IMR-90 (cell line): ENCODE data around the gene METTL4. TPM values are rescaled to one million over a fixed set of nuclear protein-coding genes. Genes with fewer than 3 reads are reported as not detected.

Experiments used
- ATAC-seq: fragments of 200-7000 bp; cut with Tn5 transposase; 2 replicates; pipeline ENCODE4 v1.9.1; 2020; ENCODE audit warnings: low read depth, mild to moderate bottlenecking, moderate library complexity
- BruUV-seq: library from RNA; stranded (reverse); fragments of 400-500 nt; replicated peaks from 2 replicates; lab custom pipeline; 2021; lab: Mats Ljungman, UMichigan
- CTCF ChIA-PET: fragments of 300-600 bp; formaldehyde crosslinking; extraction: SDS; loops from one replicate; lab custom pipeline; 2021; ENCODE audit warnings: antibody characterized with exemption; lab: Yijun Ruan, JAX
- POLR2A ChIA-PET: fragments of 300-600 bp; sonication (Branson Sonifier 250); formaldehyde crosslinking; loops from one replicate; lab custom pipeline; 2022; ENCODE audit warnings: antibody characterized with exemption; ENCODE audit not compliant: unreplicated experiment; lab: Charles Lee
- DNase-seq: peaks from one replicate; pipeline ENCODE4 v3.0.0; 2013
- H2AFZ ChIP-seq: replicated peaks from 2 replicates; pipeline ENCODE3; 2013; ENCODE audit warnings: low read length, mild to moderate bottlenecking; ENCODE audit not compliant: poor library complexity
- H2AK5ac ChIP-seq: 2 replicates; pipeline ENCODE4 v1.6.1; 2013; ENCODE audit warnings: low read depth, low read length, inconsistent platforms
- H2AK9ac ChIP-seq: replicated peaks from 2 replicates; pipeline ENCODE3; 2013; ENCODE audit warnings: mild to moderate bottlenecking, low read depth, low read length, moderate library complexity; ENCODE audit not compliant: poor library complexity
- H2BK120ac ChIP-seq: 2 replicates; pipeline ENCODE4 v1.6.1; 2013; ENCODE audit warnings: low read depth, low read length, inconsistent platforms
- H2BK15ac ChIP-seq: 3 replicates; pipeline ENCODE4 v1.6.1; 2013; ENCODE audit warnings: low read depth, low read length, inconsistent platforms
- H2BK20ac ChIP-seq: 2 replicates; pipeline ENCODE4 v1.6.1; 2013; ENCODE audit warnings: low read depth, mild to moderate bottlenecking, inconsistent platforms, low read length, moderate library complexity
- H2BK5ac ChIP-seq: 2 replicates; pipeline ENCODE4 v1.6.1; 2013; ENCODE audit warnings: mild to moderate bottlenecking, low read depth, low read length, inconsistent platforms; ENCODE audit not compliant: poor library complexity, severe bottlenecking
- H3K14ac ChIP-seq: replicated peaks from 2 replicates; pipeline ENCODE4 v1.6.1; 2013; ENCODE audit warnings: low read depth, low read length, inconsistent platforms
- H3K18ac ChIP-seq: 2 replicates; pipeline ENCODE4 v1.6.1; 2013; ENCODE audit warnings: low read depth, low read length, control low read depth
- H3K23ac ChIP-seq: 2 replicates; pipeline ENCODE4 v1.6.1; 2013; ENCODE audit warnings: low read depth, low read length, inconsistent platforms
- H3K27ac ChIP-seq: 2 replicates; pipeline ENCODE4 v1.5.1; 2013; ENCODE audit warnings: mild to moderate bottlenecking, control low read depth, low read length; ENCODE audit not compliant: insufficient read depth
- H3K27me3 ChIP-seq: 2 replicates; pipeline ENCODE4 v1.6.1; 2013; ENCODE audit warnings: low read length; ENCODE audit not compliant: control insufficient read depth, insufficient read depth
- H3K36me3 ChIP-seq: 2 replicates; pipeline ENCODE4 v1.6.1; 2013; ENCODE audit warnings: low read length, mixed read lengths; ENCODE audit not compliant: control insufficient read depth, insufficient read depth
- H3K4ac ChIP-seq: 2 replicates; pipeline ENCODE4 v1.6.1; 2013; ENCODE audit warnings: low read depth, low read length, inconsistent platforms
- H3K4me1 ChIP-seq: 2 replicates; pipeline ENCODE4 v1.6.1; 2013; ENCODE audit warnings: low read length, mixed read lengths; ENCODE audit not compliant: control insufficient read depth, insufficient read depth
- H3K4me2 ChIP-seq: 2 replicates; pipeline ENCODE4 v1.6.1; 2013; ENCODE audit warnings: low read depth, mild to moderate bottlenecking, control low read depth, low read length, moderate library complexity
- H3K4me3 ChIP-seq: 2 replicates; pipeline ENCODE4 v1.5.1; 2013; ENCODE audit warnings: low read depth, mild to moderate bottlenecking, control low read depth, low read length, moderate library complexity; ENCODE audit not compliant: insufficient read depth
- H3K56ac ChIP-seq: 2 replicates; pipeline ENCODE4 v1.6.1; 2013; ENCODE audit warnings: low read length, inconsistent platforms; ENCODE audit not compliant: insufficient read depth; ENCODE audit errors: extremely low read depth
- H3K79me1 ChIP-seq, 2 experiments: 2 replicates each; pipeline ENCODE4 v1.6.1; 2013; ENCODE audit warnings: low read length in 2 of 2, inconsistent platforms in 1 of 2, low read depth in 1 of 2
- H3K9ac ChIP-seq: 2 replicates; pipeline ENCODE4 v1.6.1; 2013; ENCODE audit warnings: low read depth, low read length, control low read depth
- H3K9me1 ChIP-seq: 2 replicates; pipeline ENCODE4 v1.6.1; 2013; ENCODE audit warnings: low read length, inconsistent platforms; ENCODE audit not compliant: insufficient read depth
- H3K9me3 ChIP-seq: 2 replicates; pipeline ENCODE4 v1.6.1; 2013; ENCODE audit warnings: low read length; ENCODE audit not compliant: control insufficient read depth, insufficient read depth
- H4K20me1 ChIP-seq: 2 replicates; pipeline ENCODE4 v1.6.1; 2013; ENCODE audit warnings: low read length, inconsistent platforms; ENCODE audit not compliant: insufficient read depth
- H4K5ac ChIP-seq: 2 replicates; pipeline ENCODE4 v1.6.1; 2013; ENCODE audit warnings: mild to moderate bottlenecking, low read depth, low read length, control low read depth
- H4K8ac ChIP-seq, 2 experiments: 2 replicates each; pipeline ENCODE4 v1.6.1; 2013; ENCODE audit warnings: low read depth in 2 of 2, low read length in 2 of 2, control low read depth in 1 of 2, inconsistent platforms in 1 of 2
- H4K91ac ChIP-seq: 2 replicates; pipeline ENCODE4 v1.6.1; 2013; ENCODE audit warnings: low read depth, low read length, inconsistent platforms; ENCODE audit not compliant: insufficient read depth
- CHD1 ChIP-seq: IDR thresholded peaks from 2 replicates; pipeline ENCODE4 v1.6.1; 2012; ENCODE audit warnings: low read depth, low read length, improper control_type of control experiment
- CTCF ChIP-seq: conservative IDR thresholded peaks from 2 replicates; pipeline ENCODE4 v1.5.1; 2012; ENCODE audit warnings: mild to moderate bottlenecking, low read depth, low read length, improper control_type of control experiment
- ELK1 ChIP-seq: fragments of 150-350 bp; IDR thresholded peaks from 2 replicates; pipeline ENCODE4 v1.6.1; 2016; ENCODE audit warnings: low read depth, mild to moderate bottlenecking, low read length, moderate library complexity, borderline replicate concordance
- FOS ChIP-seq: fragments of 150-350 bp; IDR thresholded peaks from 2 replicates; pipeline ENCODE4 v1.6.1; 2016; ENCODE audit warnings: low read depth, low read length
- MXI1 ChIP-seq: IDR thresholded peaks from 2 replicates; pipeline ENCODE4 v1.6.1; 2012; ENCODE audit warnings: low read depth, mild to moderate bottlenecking, low read length, moderate library complexity, borderline replicate concordance
- RCOR1 ChIP-seq: IDR thresholded peaks from 2 replicates; pipeline ENCODE4 v1.6.1; 2012; ENCODE audit warnings: mild to moderate bottlenecking, low read length, improper control_type of control experiment; ENCODE audit not compliant: insufficient replicate concordance
- RFX5 ChIP-seq: IDR thresholded peaks from 2 replicates; pipeline ENCODE4 v1.8.0; 2012; ENCODE audit warnings: low read depth, mild to moderate bottlenecking, low read length, moderate library complexity
- SMC3 ChIP-seq: fragments of 150-350 bp; IDR thresholded peaks from 2 replicates; pipeline ENCODE4 v1.6.1; 2016; ENCODE audit warnings: low read depth, mild to moderate bottlenecking, antibody characterized with exemption, low read length, moderate library complexity
- USF2 ChIP-seq: fragments of 150-350 bp; IDR thresholded peaks from 2 replicates; pipeline ENCODE4 v1.6.1; 2017; ENCODE audit warnings: mild to moderate bottlenecking, antibody characterized with exemption, low read length, low read depth
- WGBS, 2 experiments: methylation state at CpG; one replicate each; pipeline versions ENCODE4 v1.1.5 to v1.1.7; 2013; ENCODE audit warnings: missing lambda C conversion rate in 2 of 2; ENCODE audit not compliant: insufficient read length in 1 of 2; ENCODE audit errors: extremely low coverage in 2 of 2; 5-methylcytosine and 5-hydroxymethylcytosine counted together
- dilution Hi-C: fragments of 300-500 bp; cut with HindIII; formaldehyde crosslinking; loops from one replicate; pipeline ENCODE4 v1.14.3; 2018; ENCODE audit warnings: low sequenced_read_pairs; ENCODE audit not compliant: unreplicated experiment
- in situ Hi-C: fragments of 300-500 bp; cut with MboI; formaldehyde crosslinking; loops from 3 replicates; pipeline ENCODE4 v1.14.3; 2019; ENCODE audit warnings: low sequenced_read_pairs, inconsistent platforms, mixed read lengths
- intact Hi-C: fragments of 100-400 bp; cut with micrococcal nuclease; formaldehyde crosslinking; loops from 2 replicates; pipeline ENCODE4 v1.10.0; 2022
- polyA plus RNA-seq, 3 experiments: library from polyadenylated mRNA; depleted of rRNA; stranded (reverse); fragments of >200 nt; gene quantifications; 2 replicates each; pipeline ENCODE4 v1.2.3, GENCODE V29; 2012; ENCODE audit warnings: low replicate concordance in 1 of 3
- total RNA-seq: library from RNA; depleted of rRNA; stranded (reverse); fragments of >200 nt; gene quantifications from 2 replicates; pipeline ENCODE4 v1.2.3, GENCODE V29; 2012

The METTL4 gene
- total and polyA plus RNA-seq, 2 of the 4 experiments (the other 2 are of a cell fraction) = 4.9 to 5.4 TPM

GRCh38 chr18:2559249-2559648 lies 12.1 kb downstream of the METTL4 start:
- CTCF ChIA-PET = no interaction called here
- H2BK120ac ChIP-seq = no peak overlapping the region
- peaks cover 4% of the 10 kb centered on the region in 2 experiments; a peak in 1 of 4 replicates for H3K79me1 ChIP-seq
- in situ Hi-C loops (loop anchor here (25.0 kb wide), 1 partner anchor 1697 kb away; no protein-coding TSS in a partner anchor), intact Hi-C loops (no loop called here), dilution Hi-C loops (no loop called here)
- H2AK9ac ChIP-seq = no peak overlapping the region
- no peaks in the 10 kb centered on the region for H3K9me3 ChIP-seq
- no peaks in the 10 kb centered on the region for H3K4me1 ChIP-seq
- H3K36me3 ChIP-seq = peaks cover 3% of the 10 kb centered on the region; the same call in 1 of the 2 replicates
- H3K4me2 ChIP-seq = no peak overlapping the region
- no peak overlapping the region for H3K4me3 ChIP-seq
- no peaks in the 10 kb centered on the region for H3K27me3 ChIP-seq
- no peak overlapping the region for H2BK20ac ChIP-seq
- no peak overlapping the region for H3K14ac ChIP-seq
- no peak overlapping the region for H3K56ac ChIP-seq
- H3K9me1 ChIP-seq = peaks cover 3% of the 10 kb centered on the region; the same call in 1 of the 2 replicates
- H3K4ac ChIP-seq = no peak overlapping the region
- H3K23ac ChIP-seq = no peak overlapping the region
- TF ChIP-seq USF2 = no peak
- TF ChIP-seq RFX5 = no peak
- TF ChIP-seq RCOR1 = no peak
- no peak for TF ChIP-seq MXI1
- TF ChIP-seq CHD1 = no peak
- no peak for TF ChIP-seq ELK1
- TF ChIP-seq FOS = no peak
- no peak for TF ChIP-seq SMC3
- no peak for TF ChIP-seq CTCF
- H2BK5ac ChIP-seq = no peak overlapping the region
- H4K5ac ChIP-seq = no peak overlapping the region
- H4K91ac ChIP-seq = no peak overlapping the region
- no peak overlapping the region for H2BK15ac ChIP-seq
- H2AFZ ChIP-seq = no peak overlapping the region
- no peak for ATAC-seq
- no peak overlapping the region for H2AK5ac ChIP-seq
- no peak overlapping the region for H3K9ac ChIP-seq
- no TSS peak for BruUV-seq
- H3K27ac ChIP-seq = no peak overlapping the region
- H4K8ac ChIP-seq = no peak overlapping the region
- WGBS, 2 experiments = no CpG with 5 or more reads among the region's 1 CpG
- no peaks in the 10 kb centered on the region for H4K20me1 ChIP-seq
- H3K18ac ChIP-seq = no peak overlapping the region
- POLR2A ChIA-PET = no interaction called here
- no peak for DNase-seq
